T-cell (primary cell): Measurements from ENCODE around the gene EVC. TPM values are rescaled to one million over a fixed set of nuclear protein-coding genes. Genes with fewer than 3 reads are reported as not detected.
A peak's percentile ranks its signal among the peaks of the same experiment; 100 is the strongest.

Experiments used
- ATAC-seq, 4 experiments: fragments of 200-7000 bp in 3 of 4; fragments of 150-1000 bp in 1 of 4; cut with Tn5 transposase; replicated peaks in 1 of 4; 1 replicate in 3 of 4; 2 replicates in 1 of 4; pipeline ENCODE4 v1.10.0; 2021; ENCODE audit warnings: moderate library complexity in 3 of 4, mild to moderate bottlenecking in 2 of 4, moderate number of reproducible peaks in 1 of 4
- CTCF ChIA-PET, 2 donors: fragments of 300-600 bp; sonication (Branson Sonifier 250); formaldehyde crosslinking; loops; one replicate each; lab custom pipeline; 2022; ENCODE audit warnings: antibody characterized with exemption in 2 of 2; lab: Charles Lee
- POLR2A ChIA-PET, 2 donors: fragments of 300-600 bp; sonication (Branson Sonifier 250); formaldehyde crosslinking; loops; one replicate each; lab custom pipeline; 2022; ENCODE audit warnings: antibody characterized with exemption in 2 of 2; lab: Charles Lee
- DNase-seq, 35 experiments: peaks; one replicate each; pipeline versions ENCODE4 v3.0.0 to v3.0.0-alpha.2; 2013 to 2023
- H3K27ac ChIP-seq: one replicate; pipeline ENCODE4 v1.5.1; 2013; ENCODE audit warnings: low read length
- H3K27me3 ChIP-seq, 2 experiments: replicated peaks in 1 of 2; 1 replicate in 1 of 2; 2 replicates in 1 of 2; pipeline versions ENCODE4 v1.6.1 to v1.7.0; 2013; ENCODE audit warnings: low read length in 1 of 2, mixed read lengths in 1 of 2; ENCODE audit not compliant: control insufficient read depth in 2 of 2, insufficient read depth in 2 of 2; ENCODE audit errors: extremely low read depth in 1 of 2
- H3K36me3 ChIP-seq, 2 donors: 1 replicate in 1 of 2; 2 replicates in 1 of 2; pipeline versions ENCODE4 v1.6.1 to v1.7.0; 2013; ENCODE audit warnings: low read length in 1 of 2; ENCODE audit not compliant: control insufficient read depth in 2 of 2, insufficient read depth in 1 of 2; ENCODE audit errors: extremely low read depth in 1 of 2
- H3K4me1 ChIP-seq, 2 experiments: 1 replicate in 1 of 2; 2 replicates in 1 of 2; pipeline versions ENCODE4 v1.6.1 to v1.7.0; 2013; ENCODE audit warnings: low read length in 2 of 2, mixed read lengths in 1 of 2; ENCODE audit not compliant: insufficient read depth in 2 of 2, control insufficient read depth in 1 of 2; ENCODE audit errors: extremely low read depth in 1 of 2
- H3K4me3 ChIP-seq, 2 donors: 1 replicate in 1 of 2; 2 replicates in 1 of 2; pipeline versions ENCODE4 v1.5.1 to v1.7.0; 2013; ENCODE audit warnings: mild to moderate bottlenecking in 2 of 2, low read length in 1 of 2, moderate library complexity in 1 of 2; ENCODE audit not compliant: control insufficient read depth in 1 of 2; ENCODE audit errors: extremely low read depth in 1 of 2
- H3K9me3 ChIP-seq: 2 replicates; pipeline ENCODE4 v1.7.0; 2013
- H3K27ac Mint-ChIP-seq, 2 donors: one replicate each; pipeline ENCODE4 v1.8.0; 2020 to 2021; ENCODE audit warnings: mild to moderate bottlenecking in 2 of 2, mixed read lengths in 2 of 2
- H3K27me3 Mint-ChIP-seq, 2 donors: one replicate each; pipeline ENCODE4 v1.8.0; 2021 to 2022; ENCODE audit warnings: mixed read lengths in 2 of 2
- H3K36me3 Mint-ChIP-seq: one replicate; pipeline ENCODE4 v1.8.0; 2021; ENCODE audit warnings: mixed read lengths
- H3K4me1 Mint-ChIP-seq, 3 donors: one replicate each; pipeline ENCODE4 v1.8.0; 2020 to 2022; ENCODE audit warnings: mixed read lengths in 3 of 3, mild to moderate bottlenecking in 1 of 3
- H3K4me3 Mint-ChIP-seq, 3 donors: one replicate each; pipeline ENCODE4 v1.8.0; 2020 to 2022; ENCODE audit warnings: mild to moderate bottlenecking in 3 of 3, mixed read lengths in 3 of 3, moderate library complexity in 3 of 3
- H3K9me3 Mint-ChIP-seq, 3 donors: one replicate each; pipeline ENCODE4 v1.8.0; 2020 to 2022; ENCODE audit warnings: mixed read lengths in 3 of 3
- WGBS: methylation state at CpG from one replicate; pipeline ENCODE4 v1.1.5; 2013; ENCODE audit warnings: missing lambda C conversion rate; ENCODE audit not compliant: insufficient coverage; 5-methylcytosine and 5-hydroxymethylcytosine counted together
- total RNA-seq, 35 experiments: library from RNA in 6 of 35; stranded (reverse) in 6 of 35; fragments of 120-200 nt in 1 of 35; gene quantifications; one replicate each; pipeline versions ENCODE4 v1.2.1 to v1.2.4 and lab custom pipeline; 2013 to 2026

Gene EVC
- total RNA-seq, 5 donors from 2014 or later (not counting 1 experiment from before 2014, with no cell fraction given), result 0.40 to 3.6 (median 1.6) TPM

GRCh38 chr4:5710065-5710960 is 688 bp upstream of the EVC start:
- ATAC-seq, result no peak
- Histone ChIP-seq H3K36me3 (no peaks in the 10 kb centered on the region), H3K4me1 (peaks cover 0 to 23% of the 10 kb centered on the region in 2 experiments), H3K9me3 (no peaks in the 10 kb centered on the region), H3K27ac (no peak overlapping the region), H3K27me3 (peaks cover 12 to 51% of the 10 kb centered on the region in 2 experiments), H3K4me3 (peak overlapping the region in 1 of 2 donors; percentile 24)
- CTCF ChIA-PET, result no interaction called here
- H3K27me3 Mint-ChIP-seq, result peaks cover 44 to 49% of the 10 kb centered on the region in 2 donors
- WGBS, result 13% methylated on average over 6 of the region's 13 CpGs
- POLR2A ChIA-PET, result no interaction called here
- DNase-seq, result no peak
- H3K27ac Mint-ChIP-seq, result no peak overlapping the region
- peak overlapping the region; percentile 62 to 77 (median 73) for H3K4me3 Mint-ChIP-seq
- H3K36me3 Mint-ChIP-seq, result peaks cover 4% of the 10 kb centered on the region
- peaks cover 4 to 10% (median 9%) of the 10 kb centered on the region in 3 donors for H3K9me3 Mint-ChIP-seq
- H3K4me1 Mint-ChIP-seq, result peaks cover 11 to 19% (median 12%) of the 10 kb centered on the region in 3 donors

- peaks cover 4% of the 10 kb centered on the region for H3K36me3 Mint-ChIP-seq
- H3K4me3 ChIP-seq, result no peak overlapping the region
- H3K27ac ChIP-seq, result no peak overlapping the region
- peaks cover 6 to 12% (median 10%) of the 10 kb centered on the region in 3 donors for H3K9me3 Mint-ChIP-seq
- peak in 1 of 4 experiments; percentile 5 for ATAC-seq
- H3K4me1 Mint-ChIP-seq, result peaks cover 11 to 16% (median 12%) of the 10 kb centered on the region in 3 donors
- ChIA-PET POLR2A (no interaction called here), CTCF (no interaction called here)
- H3K27ac Mint-ChIP-seq, result no peak overlapping the region
- H3K4me1 ChIP-seq, result peaks cover 0 to 23% of the 10 kb centered on the region in 2 experiments
- H3K27me3 Mint-ChIP-seq, result peaks cover 41 to 45% of the 10 kb centered on the region in 2 donors
- no peaks in the 10 kb centered on the region for H3K9me3 ChIP-seq
- no peaks in the 10 kb centered on the region for H3K36me3 ChIP-seq
- peaks cover 12 to 48% of the 10 kb centered on the region in 2 experiments for H3K27me3 ChIP-seq
- WGBS, result 18% methylated on average over 47 of the region's 52 CpGs
- peak in 1 of 35 experiments; percentile 4 for DNase-seq
- peak overlapping the region; percentile 13 to 52 (median 42) for H3K4me3 Mint-ChIP-seq
Measured at GRCh38 chr4:5711479-5712184, 631 bp downstream of the EVC start.

DNA sequence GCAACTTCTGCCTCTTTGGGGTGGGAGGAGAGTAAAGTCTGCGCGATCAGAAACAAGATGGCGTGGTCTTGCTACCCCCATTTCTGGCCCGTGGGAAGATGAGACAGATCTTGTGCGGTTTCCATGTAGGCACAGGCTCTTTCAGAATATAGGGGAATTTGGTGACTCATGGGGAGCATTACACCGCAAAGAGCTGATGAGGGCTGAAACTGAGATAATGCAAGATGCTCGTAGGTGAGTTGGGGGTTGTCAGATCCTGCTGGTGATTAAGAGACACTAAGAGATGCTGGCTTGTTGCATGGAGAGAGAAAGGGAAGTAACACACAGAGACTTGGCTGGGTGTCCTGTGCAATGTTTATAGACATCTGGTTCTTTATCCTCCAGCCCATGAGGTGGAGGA is 1.5 kb downstream of the EVC start:
- Mint-ChIP-seq H3K27ac (no peak overlapping the region), H3K36me3 (peaks cover 4% of the 10 kb centered on the region), H3K4me3 (peak overlapping the region in 1 of 3 donors; percentile 42), H3K27me3 (peaks cover 32 to 37% of the 10 kb centered on the region in 2 donors), H3K9me3 (peaks cover 6 to 20% (median 18%) of the 10 kb centered on the region in 3 donors), H3K4me1 (peaks cover 7 to 10% (median 7%) of the 10 kb centered on the region in 3 donors)
- peaks cover 0 to 18% of the 10 kb centered on the region in 2 experiments for H3K4me1 ChIP-seq
- ChIA-PET CTCF (no interaction called here), POLR2A (no interaction called here)
- no peaks in the 10 kb centered on the region for H3K9me3 ChIP-seq
- H3K27me3 ChIP-seq, result peaks cover 12 to 39% of the 10 kb centered on the region in 2 experiments
- ATAC-seq (no peak), DNase-seq (peak in 1 of 35 experiments; percentile 8)
- WGBS, result 50% methylated on average over 6 of the region's 7 CpGs
- H3K27ac ChIP-seq, result no peak overlapping the region
- H3K36me3 ChIP-seq, result no peaks in the 10 kb centered on the region
- H3K4me3 ChIP-seq, result no peak overlapping the region

DNA sequence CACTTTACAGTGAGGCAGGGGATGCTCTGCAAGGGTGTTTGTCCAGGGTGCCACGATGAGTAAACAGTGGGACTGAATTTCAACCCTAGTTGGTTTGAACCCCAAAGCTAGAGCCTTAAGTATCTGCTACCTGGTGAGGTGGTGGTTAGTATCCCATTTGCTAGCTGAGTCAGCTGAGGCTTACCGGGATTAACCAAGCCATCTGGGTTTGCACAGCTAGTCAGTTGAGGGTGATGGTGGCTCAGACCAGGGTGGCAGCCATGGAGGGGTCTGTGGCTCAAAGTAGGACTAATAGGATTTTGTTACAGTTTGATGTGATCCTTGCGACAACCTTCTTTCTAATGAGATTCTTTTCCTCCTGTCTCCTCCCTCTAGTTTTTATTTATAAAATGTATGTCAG is 1.9 kb downstream of the EVC start:
- no peak overlapping the region for H3K4me3 ChIP-seq
- Mint-ChIP-seq H3K27ac (no peak overlapping the region), H3K27me3 (peaks cover 32 to 33% of the 10 kb centered on the region in 2 donors), H3K4me3 (no peak overlapping the region), H3K4me1 (peaks cover 4 to 7% (median 6%) of the 10 kb centered on the region in 3 donors), H3K36me3 (peaks cover 4% of the 10 kb centered on the region), H3K9me3 (peaks cover 6 to 21% (median 20%) of the 10 kb centered on the region in 3 donors)
- H3K36me3 ChIP-seq, result no peaks in the 10 kb centered on the region
- ChIA-PET CTCF (no interaction called here), POLR2A (no interaction called here)
- H3K27me3 ChIP-seq, result peaks cover 12 to 35% of the 10 kb centered on the region in 2 experiments
- no peaks in the 10 kb centered on the region for H3K9me3 ChIP-seq
- whole genome bisulfite sequencing, result 20% methylated on average over 1 of the region's 3 CpGs
- H3K27ac ChIP-seq, result no peak overlapping the region
- ATAC-seq, result no peak
- peaks cover 0 to 14% of the 10 kb centered on the region in 2 experiments for H3K4me1 ChIP-seq
- no peak for DNase-seq

DNA sequence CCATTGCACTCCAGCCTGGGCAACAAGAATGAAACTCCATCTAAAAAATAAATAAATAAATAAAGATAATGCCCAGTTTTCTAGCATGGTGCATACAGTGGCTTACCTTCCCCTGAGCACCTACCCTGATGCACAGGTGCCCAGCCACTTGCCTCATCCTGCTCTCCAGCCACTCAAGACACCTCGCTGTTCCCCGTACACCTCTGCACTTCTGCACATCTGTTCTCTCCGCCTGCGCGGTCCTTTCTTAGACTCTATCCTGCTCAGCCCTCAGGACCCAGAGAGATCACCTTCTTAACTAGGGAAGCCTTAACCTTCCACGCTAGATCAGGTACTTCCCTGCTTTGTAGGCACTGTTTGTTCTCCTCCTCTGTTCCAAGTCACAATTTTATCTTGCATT is 2.9 kb downstream of the EVC start:
- Histone ChIP-seq H3K4me3 (no peak overlapping the region), H3K36me3 (no peaks in the 10 kb centered on the region), H3K27me3 (peaks cover 12 to 29% of the 10 kb centered on the region in 2 experiments), H3K27ac (no peak overlapping the region), H3K4me1 (peaks cover 0 to 8% of the 10 kb centered on the region in 2 experiments), H3K9me3 (no peaks in the 10 kb centered on the region)
- DNase-seq, result no peak
- H3K4me1 Mint-ChIP-seq, result peaks cover 4 to 7% (median 6%) of the 10 kb centered on the region in 3 donors
- H3K27me3 Mint-ChIP-seq, result peaks cover 32 to 34% of the 10 kb centered on the region in 2 donors
- H3K27ac Mint-ChIP-seq, result no peak overlapping the region
- no peak for ATAC-seq
- peaks cover 4% of the 10 kb centered on the region for H3K36me3 Mint-ChIP-seq
- 95% methylated on average over 5 of the region's 6 CpGs for WGBS
- CTCF ChIA-PET, result interaction anchor here in 1 of 2 donors (0.7 kb wide), 1 partner anchor 264 kb away, joined by 3 read pairs; no protein-coding TSS in a partner anchor
- POLR2A ChIA-PET, result no interaction called here
- peaks cover 6 to 21% (median 20%) of the 10 kb centered on the region in 3 donors for H3K9me3 Mint-ChIP-seq
- no peak overlapping the region for H3K4me3 Mint-ChIP-seq

DNA sequence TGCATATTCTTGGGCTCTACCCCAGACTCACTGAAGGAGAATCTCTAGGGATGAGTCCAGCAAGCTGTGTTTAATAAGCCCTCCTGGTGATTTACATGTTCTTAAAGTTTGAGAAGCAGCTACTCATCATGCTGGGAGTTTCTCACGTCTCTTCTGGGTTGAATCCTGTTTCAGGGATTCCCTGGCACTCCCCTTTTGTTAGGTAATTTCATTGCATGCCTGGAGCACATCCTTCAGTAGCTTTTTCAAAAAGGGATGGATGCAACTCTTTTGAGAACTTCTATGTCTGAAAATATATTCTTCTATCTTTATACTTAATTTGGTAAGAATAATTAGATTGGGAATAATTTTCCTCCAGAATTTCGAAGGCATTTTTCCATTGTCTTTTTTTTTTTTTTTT is 4.4 kb downstream of the EVC start:
- Mint-ChIP-seq H3K9me3 (peaks cover 6 to 21% (median 20%) of the 10 kb centered on the region in 3 donors), H3K4me3 (no peak overlapping the region), H3K27me3 (peaks cover 21 to 34% of the 10 kb centered on the region in 2 donors), H3K27ac (no peak overlapping the region), H3K4me1 (peaks cover 4 to 7% (median 6%) of the 10 kb centered on the region in 3 donors), H3K36me3 (peaks cover 4% of the 10 kb centered on the region)
- no peak for DNase-seq
- WGBS, result no CpG with 5 or more reads among the region's 2 CpGs
- H3K36me3 ChIP-seq, result no peaks in the 10 kb centered on the region
- H3K4me3 ChIP-seq, result no peak overlapping the region
- ChIA-PET CTCF (no interaction called here), POLR2A (interaction anchor here in 1 of 2 donors (0.7 kb wide), 1 partner anchor 33 kb away, joined by 10 read pairs; no protein-coding TSS in a partner anchor)
- peaks cover 9 to 20% of the 10 kb centered on the region in 2 experiments for H3K27me3 ChIP-seq
- ATAC-seq, result no peak
- H3K4me1 ChIP-seq, result peaks cover 0 to 8% of the 10 kb centered on the region in 2 experiments
- no peak overlapping the region for H3K27ac ChIP-seq
- H3K9me3 ChIP-seq, result no peaks in the 10 kb centered on the region
